Measurements from ENCODE around the gene OR4X2.

OR4X2 gene

GRCh38 chr11:48237727-48238126 is 7.2 kb upstream of the OR4X2 start:
- no peak for DNase-seq
- H3K9me3 ChIP-seq (ENCODE audit: severe bottlenecking), result no peaks in the 10 kb centered on the region
- no peak overlapping the region for H3K4me3 ChIP-seq (ENCODE audit: low read depth, low read length)
- TF ChIP-seq, protein P1, sequence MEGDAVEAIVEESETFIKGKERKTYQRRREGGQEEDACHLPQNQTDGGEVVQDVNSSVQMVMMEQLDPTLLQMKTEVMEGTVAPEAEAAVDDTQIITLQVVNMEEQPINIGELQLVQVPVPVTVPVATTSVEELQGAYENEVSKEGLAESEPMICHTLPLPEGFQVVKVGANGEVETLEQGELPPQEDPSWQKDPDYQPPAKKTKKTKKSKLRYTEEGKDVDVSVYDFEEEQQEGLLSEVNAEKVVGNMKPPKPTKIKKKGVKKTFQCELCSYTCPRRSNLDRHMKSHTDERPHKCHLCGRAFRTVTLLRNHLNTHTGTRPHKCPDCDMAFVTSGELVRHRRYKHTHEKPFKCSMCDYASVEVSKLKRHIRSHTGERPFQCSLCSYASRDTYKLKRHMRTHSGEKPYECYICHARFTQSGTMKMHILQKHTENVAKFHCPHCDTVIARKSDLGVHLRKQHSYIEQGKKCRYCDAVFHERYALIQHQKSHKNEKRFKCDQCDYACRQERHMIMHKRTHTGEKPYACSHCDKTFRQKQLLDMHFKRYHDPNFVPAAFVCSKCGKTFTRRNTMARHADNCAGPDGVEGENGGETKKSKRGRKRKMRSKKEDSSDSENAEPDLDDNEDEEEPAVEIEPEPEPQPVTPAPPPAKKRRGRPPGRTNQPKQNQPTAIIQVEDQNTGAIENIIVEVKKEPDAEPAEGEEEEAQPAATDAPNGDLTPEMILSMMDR (IDR thresholded peaks at IDR 0.05; ENCODE audit: low read depth, low read length), result no peak
- no peak overlapping the region for H3K27ac ChIP-seq
- H3K36me3 ChIP-seq, result no peaks in the 10 kb centered on the region
- H3K27me3 ChIP-seq (ENCODE audit: insufficient read depth, low read depth, severe bottlenecking), result peaks cover 42% of the 10 kb centered on the region

- H3K4me3 ChIP-seq (ENCODE audit: low read depth, low read length), result no peak overlapping the region
- H3K9me3 ChIP-seq (ENCODE audit: severe bottlenecking), result no peaks in the 10 kb centered on the region
- DNase-seq, result no peak
Measured at GRCh38 chr11:48242501-48242900, 2.4 kb upstream of the OR4X2 start.

DNA sequence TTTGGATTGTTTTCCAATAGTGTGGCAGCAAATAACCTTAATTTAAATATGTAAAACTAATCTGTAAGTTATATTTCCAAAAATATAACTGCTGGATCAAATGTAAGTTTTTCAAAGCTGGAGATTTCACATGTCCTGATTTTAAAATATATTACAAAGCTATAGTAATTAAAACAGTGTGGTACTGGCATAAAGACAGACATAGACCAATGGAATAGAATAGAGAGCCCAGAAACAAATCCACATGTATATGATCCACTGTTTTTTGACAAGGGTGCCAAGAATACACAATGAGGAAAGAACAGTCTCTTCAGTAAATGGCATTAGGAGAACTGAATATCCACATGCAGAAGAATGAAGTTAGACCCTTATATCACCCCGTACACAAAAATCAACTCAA is 4.0 kb downstream of the OR4X2 start:
- Histone ChIP-seq H3K27me3 (ENCODE audit: insufficient read depth, low read depth, severe bottlenecking) (peaks cover 18% of the 10 kb centered on the region), H3K9me3 (ENCODE audit: severe bottlenecking) (peaks cover 7% of the 10 kb centered on the region)

More at GRCh38 chr11:48242501-48242900, 2.4 kb upstream of the OR4X2 start:
- H3K27me3 ChIP-seq (ENCODE audit: insufficient read depth, low read depth, severe bottlenecking), result peaks cover 43% of the 10 kb centered on the region
- TF ChIP-seq, protein P1 (IDR thresholded peaks at IDR 0.05; ENCODE audit: low read depth, low read length), result no peak
- no peaks in the 10 kb centered on the region for H3K36me3 ChIP-seq
- H3K27ac ChIP-seq, result no peak overlapping the region

GRCh38 chr11:48261600-48261999 is 16.7 kb downstream of the OR4X2 start:
- H3K27me3 ChIP-seq (ENCODE audit: insufficient read depth, low read depth, severe bottlenecking), result peaks cover 31% of the 10 kb centered on the region
- no peak overlapping the region for H3K4me3 ChIP-seq (ENCODE audit: low read depth, low read length)
- H3K9me3 ChIP-seq (ENCODE audit: severe bottlenecking), result no peaks in the 10 kb centered on the region

More for the DNA sequence above, 4.0 kb downstream of the OR4X2 start:
- H3K36me3 ChIP-seq, result no peaks in the 10 kb centered on the region
- no peak overlapping the region for H3K4me3 ChIP-seq (ENCODE audit: low read depth, low read length)
- no peak overlapping the region for H3K27ac ChIP-seq
- no peak for DNase-seq
- TF ChIP-seq, protein P1 (IDR thresholded peaks at IDR 0.05; ENCODE audit: low read depth, low read length), result no peak

GRCh38 chr11:48263423-48263911 is 18.6 kb downstream of the OR4X2 start, which contains the start of gene OR4X1:
Gene OR4X1 (plus strand): TSS chr11:48263861. CDS start chr11:48263861, 0 bp downstream.
- H3K27ac ChIP-seq, result no peak within 1 kb of the TSS
- peaks cover 36% of the 10 kb centered on the region for H3K27me3 ChIP-seq (ENCODE audit: insufficient read depth, low read depth, severe bottlenecking)
- no peak within 1 kb of the TSS for H3K4me3 ChIP-seq (ENCODE audit: low read depth, low read length)
- no peak for DNase-seq
- no peaks in the 10 kb centered on the region for H3K9me3 ChIP-seq (ENCODE audit: severe bottlenecking)
- no peaks in the 10 kb centered on the region for H3K36me3 ChIP-seq
- TF ChIP-seq, protein P1 (IDR thresholded peaks at IDR 0.05; ENCODE audit: low read depth, low read length), result no peak

More at GRCh38 chr11:48261600-48261999, 16.7 kb downstream of the OR4X2 start:
- TF ChIP-seq, protein P1 (IDR thresholded peaks at IDR 0.05; ENCODE audit: low read depth, low read length), result no peak
- no peaks in the 10 kb centered on the region for H3K36me3 ChIP-seq
- H3K27ac ChIP-seq, result no peak overlapping the region
- no peak for DNase-seq

DNA sequence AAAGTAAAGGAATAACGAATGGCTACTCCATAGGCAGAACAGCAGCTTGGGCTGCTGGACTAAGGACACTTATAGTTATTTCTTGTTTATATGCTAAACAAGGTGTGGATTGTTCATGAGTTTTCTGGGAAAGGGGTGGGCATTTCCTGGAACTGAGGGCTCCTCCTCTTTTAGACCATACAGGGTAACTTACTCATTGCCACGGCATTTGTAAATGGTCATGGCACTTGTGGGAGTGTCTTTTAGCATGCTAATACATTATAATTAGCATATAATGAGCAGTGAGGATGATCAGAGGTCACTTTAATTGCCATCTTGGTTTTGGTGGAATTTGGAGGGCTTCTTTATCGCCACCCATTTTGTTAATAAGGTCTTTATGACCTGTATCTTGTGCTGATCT is 25.7 kb downstream of the OR4X2 start:
- Histone ChIP-seq H3K27me3 (ENCODE audit: insufficient read depth, low read depth, severe bottlenecking) (peaks cover 28% of the 10 kb centered on the region), H3K4me3 (ENCODE audit: low read depth, low read length) (no peak overlapping the region), H3K27ac (no peak overlapping the region), H3K36me3 (no peaks in the 10 kb centered on the region), H3K9me3 (ENCODE audit: severe bottlenecking) (no peaks in the 10 kb centered on the region)
- TF ChIP-seq, protein P1 (IDR thresholded peaks at IDR 0.05; ENCODE audit: low read depth, low read length), result no peak
- no peak for DNase-seq

Measured in WERI-Rb-1 (cell line).